Peyer's patch (tissue), 4 donors: ENCODE results near the gene FARP1. TPM values are rescaled to one million over a fixed set of nuclear protein-coding genes. Genes with fewer than 3 reads are reported as not detected.
"Not testable (repeated sequence)": the region's sequence is repeated elsewhere in the genome, so short reads cannot be mapped to it uniquely, and the experiment has no call there.

Source experiments
- DNase-seq, 3 donors: peaks; one replicate each; pipeline ENCODE4 v3.0.0-alpha.2; 2017 to 2019
- H3K27ac ChIP-seq, 4 donors: fragments of 200-600 bp; sonication (generic); one replicate each; pipeline ENCODE4 v1.5.1; 2016 to 2019
- H3K27me3 ChIP-seq, 2 donors: fragments of 200-600 bp; sonication (generic); one replicate each; pipeline ENCODE4 v1.5.1; 2019
- H3K36me3 ChIP-seq, 3 donors: fragments of 200-600 bp; sonication (generic); one replicate each; pipeline ENCODE4 v1.5.1; 2016 to 2019
- H3K4me1 ChIP-seq, 4 donors: fragments of 200-600 bp; sonication (generic); one replicate each; pipeline ENCODE4 v1.5.1; 2016 to 2019
- H3K4me3 ChIP-seq, 4 donors: fragments of 200-600 bp; sonication (generic); 1 replicate in 3 of 4; 2 replicates in 1 of 4; pipeline ENCODE4 v1.5.1; 2016 to 2019; ENCODE audit warnings: mild to moderate bottlenecking in 1 of 4
- H3K9me3 ChIP-seq, 4 donors: fragments of 200-600 bp; sonication (generic); one replicate each; pipeline ENCODE4 v1.5.1; 2016 to 2019; ENCODE audit warnings: mild to moderate bottlenecking in 1 of 4
- POLR2A ChIP-seq, 2 donors: fragments of 450-650 bp; IDR thresholded peaks; one replicate each; pipeline ENCODE4 v1.5.1; 2017; ENCODE audit warnings: antibody characterized with exemption in 2 of 2, mild to moderate bottlenecking in 2 of 2, moderate library complexity in 2 of 2
- total RNA-seq, 4 donors: library from RNA; depleted of rRNA; stranded (reverse); fragments of >200 nt; gene quantifications; one replicate each; pipeline ENCODE4 v1.1.0, GENCODE V29; 2016
- TF ChIP-seq, protein P1 (sequence below), 6 experiments: fragments of 450-650 bp in 4 of 6; fragments of 200-600 bp in 2 of 6; sonication (generic) in 1 of 6; IDR thresholded peaks; one replicate each; pipeline ENCODE4 v1.5.1; 2017 to 2019; ENCODE audit warnings: antibody characterized with exemption in 6 of 6, mild to moderate bottlenecking in 3 of 6, moderate library complexity in 1 of 6

The FARP1 gene
- total RNA-seq, 4 donors from 2014 or later = 10.6 to 61.1 (median 14.9) TPM

GRCh38 chr13:98368019-98368418 lies 225.1 kb downstream of the FARP1 start:
- H3K27me3 ChIP-seq = no peaks in the 10 kb centered on the region
- peaks cover 0 to 7% (median 0%) of the 10 kb centered on the region in 4 donors for H3K4me1 ChIP-seq
- peak overlapping the region in 2 of 4 donors; percentile 51 to 63 for H3K27ac ChIP-seq
- no peak for DNase-seq
- no peak overlapping the region for H3K4me3 ChIP-seq
- no peaks in the 10 kb centered on the region for H3K9me3 ChIP-seq
- TF ChIP-seq, protein P1, sequence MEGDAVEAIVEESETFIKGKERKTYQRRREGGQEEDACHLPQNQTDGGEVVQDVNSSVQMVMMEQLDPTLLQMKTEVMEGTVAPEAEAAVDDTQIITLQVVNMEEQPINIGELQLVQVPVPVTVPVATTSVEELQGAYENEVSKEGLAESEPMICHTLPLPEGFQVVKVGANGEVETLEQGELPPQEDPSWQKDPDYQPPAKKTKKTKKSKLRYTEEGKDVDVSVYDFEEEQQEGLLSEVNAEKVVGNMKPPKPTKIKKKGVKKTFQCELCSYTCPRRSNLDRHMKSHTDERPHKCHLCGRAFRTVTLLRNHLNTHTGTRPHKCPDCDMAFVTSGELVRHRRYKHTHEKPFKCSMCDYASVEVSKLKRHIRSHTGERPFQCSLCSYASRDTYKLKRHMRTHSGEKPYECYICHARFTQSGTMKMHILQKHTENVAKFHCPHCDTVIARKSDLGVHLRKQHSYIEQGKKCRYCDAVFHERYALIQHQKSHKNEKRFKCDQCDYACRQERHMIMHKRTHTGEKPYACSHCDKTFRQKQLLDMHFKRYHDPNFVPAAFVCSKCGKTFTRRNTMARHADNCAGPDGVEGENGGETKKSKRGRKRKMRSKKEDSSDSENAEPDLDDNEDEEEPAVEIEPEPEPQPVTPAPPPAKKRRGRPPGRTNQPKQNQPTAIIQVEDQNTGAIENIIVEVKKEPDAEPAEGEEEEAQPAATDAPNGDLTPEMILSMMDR (IDR thresholded peaks at IDR 0.05) = no peak
- no peak for TF ChIP-seq POLR2A (IDR thresholded peaks at IDR 0.05)
- no peaks in the 10 kb centered on the region for H3K36me3 ChIP-seq

GRCh38 chr13:98369520-98369919 lies 226.6 kb downstream of the FARP1 start:
- H3K9me3 ChIP-seq, H3K4me1 ChIP-seq, DNase-seq, H3K27me3 ChIP-seq, H3K36me3 ChIP-seq, H3K27ac ChIP-seq, H3K4me3 ChIP-seq: not testable (repeated sequence)

- H3K27ac ChIP-seq = peak overlapping the region in 2 of 4 donors; percentile 62 to 65
- TF ChIP-seq, protein P1 (IDR thresholded peaks at IDR 0.05) = no peak
- no peak for DNase-seq
- no peak overlapping the region for H3K4me3 ChIP-seq
- no peaks in the 10 kb centered on the region for H3K27me3 ChIP-seq
- H3K9me3 ChIP-seq = no peaks in the 10 kb centered on the region
- no peaks in the 10 kb centered on the region for H3K36me3 ChIP-seq
- H3K4me1 ChIP-seq = peaks cover 0 to 7% (median 0%) of the 10 kb centered on the region in 4 donors
These were observed 227.4 kb downstream of the FARP1 start for GRCh38 chr13:98370261-98370660.

- Histone ChIP-seq H3K4me3 (no peak overlapping the region), H3K36me3 (no peaks in the 10 kb centered on the region), H3K27me3 (no peaks in the 10 kb centered on the region), H3K9me3 (no peaks in the 10 kb centered on the region), H3K27ac (peak overlapping the region in 2 of 4 donors; percentile 62 to 65), H3K4me1 (peaks cover 0 to 7% (median 0%) of the 10 kb centered on the region in 4 donors)
- TF ChIP-seq, protein P1 (IDR thresholded peaks at IDR 0.05) = no peak
- TF ChIP-seq POLR2A (IDR thresholded peaks at IDR 0.05) = no peak
- no peak for DNase-seq
These were observed 228.1 kb downstream of the FARP1 start for GRCh38 chr13:98370806-98371515.

GRCh38 chr13:98371516-98372023 lies 228.7 kb downstream of the FARP1 start:
- no peak for TF ChIP-seq POLR2A (IDR thresholded peaks at IDR 0.05)
- TF ChIP-seq, protein P1 (IDR thresholded peaks at IDR 0.05) = no peak
- no peak for DNase-seq
- Histone ChIP-seq H3K36me3 (no peaks in the 10 kb centered on the region), H3K27ac (peak overlapping the region in 2 of 4 donors; percentile 14 to 39), H3K27me3 (no peaks in the 10 kb centered on the region), H3K9me3 (no peaks in the 10 kb centered on the region), H3K4me3 (no peak overlapping the region), H3K4me1 (peaks cover 0 to 7% (median 0%) of the 10 kb centered on the region in 4 donors)

DNA sequence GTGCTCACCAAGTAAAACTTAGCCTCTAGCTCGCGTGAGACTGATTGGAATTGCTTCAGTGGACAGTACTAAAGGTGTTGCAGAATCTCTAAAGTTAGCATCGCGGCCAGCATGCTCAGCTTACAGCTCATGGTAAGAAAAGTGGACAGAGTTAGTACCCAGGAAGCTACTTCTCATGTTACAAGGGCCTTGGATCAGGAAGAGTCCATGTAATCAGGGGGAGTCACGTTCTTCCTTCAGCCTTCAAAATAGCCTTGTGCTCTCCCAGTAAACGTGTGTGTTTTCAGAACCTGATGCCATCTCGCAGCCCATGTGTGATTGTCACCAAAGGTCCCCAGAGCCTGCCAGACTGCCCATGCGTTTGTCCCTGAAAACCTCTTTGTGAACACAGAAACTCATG lies 230.0 kb downstream of the FARP1 start:
- Histone ChIP-seq H3K4me1 (peaks cover 0 to 7% (median 0%) of the 10 kb centered on the region in 4 donors), H3K27ac (no peak overlapping the region), H3K4me3 (no peak overlapping the region), H3K36me3 (no peaks in the 10 kb centered on the region), H3K27me3 (no peaks in the 10 kb centered on the region), H3K9me3 (no peaks in the 10 kb centered on the region)
- TF ChIP-seq POLR2A (IDR thresholded peaks at IDR 0.05) = no peak
- TF ChIP-seq, protein P1 (IDR thresholded peaks at IDR 0.05) = no peak
- DNase-seq = no peak
